DOHH2 (cell line): ENCODE results near the gene HTR1D.

Experiments
- H3F3A ChIP-seq: fragments of 200-600 bp; sonication (generic), shearing (Covaris generic); 2 replicates; pipeline ENCODE4 v1.6.0; 2016; ENCODE audit warnings: antibody characterized with exemption, mild to moderate bottlenecking; ENCODE audit not compliant: control insufficient read depth, insufficient read depth
- H3K27ac ChIP-seq: fragments of 200-600 bp; sonication (generic); 2 replicates; pipeline ENCODE4 v1.5.1; 2014; ENCODE audit warnings: low read depth, mild to moderate bottlenecking, low read length, moderate library complexity
- H3K27me3 ChIP-seq: fragments of 200-600 bp; sonication (generic); 2 replicates; pipeline ENCODE4 v1.6.1; 2014; ENCODE audit warnings: mild to moderate bottlenecking, low read length, mixed read lengths; ENCODE audit not compliant: control insufficient read depth
- H3K36me3 ChIP-seq: fragments of 200-600 bp; sonication (generic); 2 replicates; pipeline ENCODE4 v1.6.1; 2014; ENCODE audit warnings: mild to moderate bottlenecking, low read length, moderate library complexity, mixed read lengths; ENCODE audit not compliant: control insufficient read depth
- H3K4me1 ChIP-seq: fragments of 200-600 bp; sonication (generic); 2 replicates; pipeline ENCODE4 v1.6.1; 2014; ENCODE audit warnings: mild to moderate bottlenecking, low read length, mixed read lengths; ENCODE audit not compliant: control insufficient read depth
- H3K4me2 ChIP-seq: fragments of 200-600 bp; sonication (generic); 2 replicates; pipeline ENCODE4 v1.6.0; 2014; ENCODE audit warnings: mild to moderate bottlenecking, low read length, moderate library complexity
- H3K4me3 ChIP-seq: fragments of 200-600 bp; sonication (generic); 2 replicates; pipeline ENCODE4 v1.5.1; 2014; ENCODE audit warnings: mild to moderate bottlenecking, low read length, mixed read lengths
- H3K79me2 ChIP-seq: fragments of 200-600 bp; sonication (generic); 2 replicates; pipeline ENCODE4 v1.6.1; 2014; ENCODE audit warnings: mild to moderate bottlenecking, low read length, mixed read lengths; ENCODE audit not compliant: control insufficient read depth
- H3K9me2 ChIP-seq: fragments of 200-600 bp; sonication (generic); replicated peaks from 2 replicates; pipeline ENCODE4 v1.6.1; 2014; ENCODE audit warnings: mild to moderate bottlenecking, low read length, mixed read lengths; ENCODE audit not compliant: control insufficient read depth
- H3K9me3 ChIP-seq: fragments of 200-600 bp; sonication (generic); 2 replicates; pipeline ENCODE4 v1.6.1; 2014; ENCODE audit warnings: antibody characterized with exemption, low read length, mixed read lengths; ENCODE audit not compliant: control insufficient read depth, insufficient read depth
- H4K20me1 ChIP-seq: fragments of 200-600 bp; sonication (generic); 2 replicates; pipeline ENCODE4 v1.6.0; 2014; ENCODE audit warnings: low read depth, mild to moderate bottlenecking, antibody characterized with exemption, low read length, moderate library complexity; ENCODE audit not compliant: control insufficient read depth, insufficient read depth
- EZH2phosphoT487 ChIP-seq: fragments of 200-600 bp; sonication (generic); IDR thresholded peaks from 2 replicates; pipeline ENCODE4 v1.6.1; 2017; ENCODE audit warnings: borderline replicate concordance, mild to moderate bottlenecking, antibody characterized with exemption, low read length, moderate library complexity, mixed read lengths
- TF ChIP-seq, protein P1 (sequence below): fragments of 200-600 bp; sonication (generic); IDR thresholded peaks from one replicate; pipeline ENCODE4 v1.5.1; 2014; ENCODE audit warnings: antibody characterized with exemption, mild to moderate bottlenecking, low read depth, low read length; ENCODE audit not compliant: poor library complexity, severe bottlenecking

HTR1D gene

DNA sequence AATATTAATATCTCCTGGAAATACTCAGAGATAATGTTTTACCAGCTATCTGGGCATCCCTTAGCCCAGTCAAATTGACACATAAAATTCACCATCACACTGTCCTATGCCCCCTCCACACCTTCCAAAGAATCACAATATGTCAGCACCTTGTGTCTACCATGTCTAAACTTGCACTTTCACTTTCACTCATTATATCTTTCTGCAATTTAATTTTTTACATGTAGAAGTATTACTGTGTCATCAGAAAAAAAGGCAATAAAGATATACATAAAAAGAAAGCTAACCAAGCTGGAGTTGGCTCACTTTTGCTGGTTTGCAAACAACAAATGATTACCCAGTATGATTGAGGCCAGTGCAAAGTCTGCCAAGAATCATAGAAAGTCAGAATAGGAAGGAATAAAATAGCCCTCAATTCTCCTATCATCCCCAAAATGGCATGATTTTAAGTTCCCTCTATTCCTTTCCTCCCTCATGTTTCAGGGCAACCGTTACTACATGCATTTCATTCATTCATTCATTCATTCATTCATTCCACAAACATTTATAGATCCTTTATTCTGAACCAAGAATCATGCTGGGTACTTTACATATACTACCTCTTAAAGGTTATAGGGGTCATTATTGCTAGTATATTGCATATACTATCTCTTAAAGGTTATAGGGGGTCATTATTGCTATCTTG, 42.7 kb downstream of the HTR1D start:
- Histone ChIP-seq H3K79me2 (no peaks in the 10 kb centered on the region), H3K27ac (no peak overlapping the region), H3F3A (peaks cover 2% of the 10 kb centered on the region; the same call in 1 of the 2 replicates), H3K4me2 (no peak overlapping the region), H4K20me1 (no peaks in the 10 kb centered on the region), H3K4me1 (peaks cover 48% of the 10 kb centered on the region), H3K9me2 (no peaks in the 10 kb centered on the region), H3K27me3 (peaks cover 14% of the 10 kb centered on the region), H3K9me3 (no peaks in the 10 kb centered on the region), H3K36me3 (no peaks in the 10 kb centered on the region), H3K4me3 (no peak overlapping the region)
- TF ChIP-seq EZH2phosphoT487: no peak
- TF ChIP-seq, protein P1, sequence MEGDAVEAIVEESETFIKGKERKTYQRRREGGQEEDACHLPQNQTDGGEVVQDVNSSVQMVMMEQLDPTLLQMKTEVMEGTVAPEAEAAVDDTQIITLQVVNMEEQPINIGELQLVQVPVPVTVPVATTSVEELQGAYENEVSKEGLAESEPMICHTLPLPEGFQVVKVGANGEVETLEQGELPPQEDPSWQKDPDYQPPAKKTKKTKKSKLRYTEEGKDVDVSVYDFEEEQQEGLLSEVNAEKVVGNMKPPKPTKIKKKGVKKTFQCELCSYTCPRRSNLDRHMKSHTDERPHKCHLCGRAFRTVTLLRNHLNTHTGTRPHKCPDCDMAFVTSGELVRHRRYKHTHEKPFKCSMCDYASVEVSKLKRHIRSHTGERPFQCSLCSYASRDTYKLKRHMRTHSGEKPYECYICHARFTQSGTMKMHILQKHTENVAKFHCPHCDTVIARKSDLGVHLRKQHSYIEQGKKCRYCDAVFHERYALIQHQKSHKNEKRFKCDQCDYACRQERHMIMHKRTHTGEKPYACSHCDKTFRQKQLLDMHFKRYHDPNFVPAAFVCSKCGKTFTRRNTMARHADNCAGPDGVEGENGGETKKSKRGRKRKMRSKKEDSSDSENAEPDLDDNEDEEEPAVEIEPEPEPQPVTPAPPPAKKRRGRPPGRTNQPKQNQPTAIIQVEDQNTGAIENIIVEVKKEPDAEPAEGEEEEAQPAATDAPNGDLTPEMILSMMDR: no peak

DNA sequence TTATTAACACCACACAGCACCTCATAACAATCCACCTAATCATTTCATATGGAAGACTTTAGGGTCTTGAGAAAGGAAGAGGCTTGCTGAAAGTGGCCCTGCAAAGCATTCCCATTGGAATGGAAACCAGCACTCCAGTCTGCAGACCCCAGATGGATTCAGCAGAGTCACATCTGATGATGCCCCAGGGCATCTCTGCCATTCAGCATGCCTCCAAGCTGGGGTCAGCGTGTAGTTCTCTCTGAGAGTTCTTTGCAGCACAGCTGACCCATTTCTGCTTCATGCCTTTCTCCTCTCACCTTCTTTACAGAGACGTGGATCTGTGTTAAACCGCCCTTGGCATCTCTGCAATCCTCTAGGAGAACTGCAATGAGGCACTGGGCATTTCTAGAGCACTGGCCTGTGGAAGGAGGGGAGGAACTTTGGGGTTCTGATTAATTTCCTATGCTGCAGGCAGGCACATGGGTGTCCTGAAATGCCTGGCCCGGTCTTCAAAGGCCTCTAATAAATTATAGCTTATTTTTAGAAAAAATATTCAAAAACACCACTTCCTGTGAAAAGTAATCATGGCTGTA, 46.0 kb downstream of the HTR1D start:
- no peaks in the 10 kb centered on the region for H3K9me2 ChIP-seq

GRCh38 chr1:23169727-23170335, 47.5 kb downstream of the HTR1D start:
- no peaks in the 10 kb centered on the region for H3K36me3 ChIP-seq
- peak overlapping the region; percentile 54 for H3K4me2 ChIP-seq
- TF ChIP-seq, protein P1: no peak
- TF ChIP-seq EZH2phosphoT487: no peak
- H3K27me3 ChIP-seq: no peaks in the 10 kb centered on the region; the same call in 1 of the 2 replicates
- H3K27ac ChIP-seq: peak overlapping the region; percentile 10
- H3K4me1 ChIP-seq: peaks cover 32% of the 10 kb centered on the region
- H3F3A ChIP-seq: peaks cover 6% of the 10 kb centered on the region; the same call in 1 of the 2 replicates
- no peaks in the 10 kb centered on the region for H3K9me2 ChIP-seq
- no peaks in the 10 kb centered on the region for H3K9me3 ChIP-seq
- peak overlapping the region; percentile 78 for H3K4me3 ChIP-seq
- 0 out of 2 replicates have a peak, but pooled peaks cover 11% of the 10 kb centered on the region for H4K20me1 ChIP-seq
- H3K79me2 ChIP-seq: peaks cover 34% of the 10 kb centered on the region

More for the DNA sequence above, 46.0 kb downstream of the HTR1D start:
- H3K36me3 ChIP-seq: no peaks in the 10 kb centered on the region
- H3F3A ChIP-seq: peaks cover 4% of the 10 kb centered on the region; the same call in 1 of the 2 replicates
- TF ChIP-seq EZH2phosphoT487: no peak
- TF ChIP-seq, protein P1: no peak
- 0 out of 2 replicates have a peak, but pooled peaks cover 11% of the 10 kb centered on the region for H4K20me1 ChIP-seq
- no peak overlapping the region for H3K4me3 ChIP-seq
- no peak overlapping the region for H3K27ac ChIP-seq
- H3K9me3 ChIP-seq: no peaks in the 10 kb centered on the region
- H3K4me2 ChIP-seq: no peak overlapping the region
- H3K4me1 ChIP-seq: peaks cover 32% of the 10 kb centered on the region
- peaks cover 20% of the 10 kb centered on the region for H3K79me2 ChIP-seq
- peaks cover 4% of the 10 kb centered on the region for H3K27me3 ChIP-seq
